ENCODE results near the gene SART1. TPM values are rescaled to one million over a fixed set of nuclear protein-coding genes. Genes with fewer than 3 reads are reported as not detected.

The SART1 gene
- total RNA-seq, 4 donors from 2014 or later: 14.4 to 61.9 (median 26.4) TPM

- H3K9me3 ChIP-seq: no peaks in the 10 kb centered on the region
- no peaks in the 10 kb centered on the region for H3K27me3 ChIP-seq
- DNase-seq: no peak
- H3K4me1 ChIP-seq: peaks cover 6 to 20% (median 18%) of the 10 kb centered on the region in 4 donors
- peak overlapping the region; percentile 83 to 96 (median 92) for H3K27ac ChIP-seq
- H3K4me3 ChIP-seq: peak overlapping the region; percentile 77 to 100 (median 96)
- H3K36me3 ChIP-seq: peaks cover 0 to 23% (median 0%) of the 10 kb centered on the region in 3 donors
- TF ChIP-seq POLR2A (IDR thresholded peaks at IDR 0.05) (no peak), CTCF (IDR thresholded peaks at IDR 0.05) (no peak)
Observed at GRCh38 chr11:65960824-65961266, 689 bp upstream of the SART1 start.

GRCh38 chr11:65962141-65962564 is 619 bp downstream of the SART1 start:
- peaks cover 0 to 36% (median 0%) of the 10 kb centered on the region in 3 donors for H3K36me3 ChIP-seq
- H3K27me3 ChIP-seq: no peaks in the 10 kb centered on the region
- peak overlapping the region; percentile 77 to 100 (median 96) for H3K4me3 ChIP-seq
- peaks cover 6 to 20% (median 16%) of the 10 kb centered on the region in 4 donors for H3K4me1 ChIP-seq
- peak overlapping the region; percentile 83 to 96 (median 92) for H3K27ac ChIP-seq
- no peak for TF ChIP-seq CTCF (IDR thresholded peaks at IDR 0.05)
- TF ChIP-seq POLR2A (IDR thresholded peaks at IDR 0.05): no peak
- H3K9me3 ChIP-seq: no peaks in the 10 kb centered on the region
- DNase-seq: no peak

GRCh38 chr11:65964906-65965305 is 3.4 kb downstream of the SART1 start:
- H3K27ac ChIP-seq: no peak overlapping the region
- H3K4me3 ChIP-seq: no peak overlapping the region
- no peak for DNase-seq
- no peaks in the 10 kb centered on the region for H3K9me3 ChIP-seq
- H3K4me1 ChIP-seq: peaks cover 6 to 20% (median 15%) of the 10 kb centered on the region in 4 donors
- H3K36me3 ChIP-seq: peaks cover 0 to 63% (median 0%) of the 10 kb centered on the region in 3 donors
- no peaks in the 10 kb centered on the region for H3K27me3 ChIP-seq
- TF ChIP-seq POLR2A (IDR thresholded peaks at IDR 0.05): no peak
- no peak for TF ChIP-seq CTCF (IDR thresholded peaks at IDR 0.05)

- Histone ChIP-seq H3K4me3 (no peak overlapping the region), H3K4me1 (peaks cover 6 to 17% (median 15%) of the 10 kb centered on the region in 4 donors), H3K36me3 (peaks cover 0 to 70% (median 0%) of the 10 kb centered on the region in 3 donors), H3K27ac (no peak overlapping the region), H3K27me3 (no peaks in the 10 kb centered on the region), H3K9me3 (no peaks in the 10 kb centered on the region)
- no peak for DNase-seq
- TF ChIP-seq POLR2A (IDR thresholded peaks at IDR 0.05) (no peak), CTCF (IDR thresholded peaks at IDR 0.05) (no peak)
Observed at GRCh38 chr11:65965986-65966762, 4.6 kb downstream of the SART1 start.

GRCh38 chr11:65967329-65967934 is 5.9 kb downstream of the SART1 start:
- Histone ChIP-seq H3K9me3 (no peaks in the 10 kb centered on the region), H3K36me3 (peaks cover 0 to 78% (median 0%) of the 10 kb centered on the region in 3 donors), H3K4me1 (peaks cover 6 to 15% (median 12%) of the 10 kb centered on the region in 4 donors), H3K27ac (no peak overlapping the region), H3K27me3 (no peaks in the 10 kb centered on the region), H3K4me3 (no peak overlapping the region)
- TF ChIP-seq CTCF (IDR thresholded peaks at IDR 0.05) (no peak), POLR2A (IDR thresholded peaks at IDR 0.05) (no peak)
- no peak for DNase-seq

Measured in Peyer's patch (tissue), 4 donors.